Measurements from ENCODE around the gene NSD1.
"Not testable (repeated sequence)": the region's sequence is repeated elsewhere in the genome, so short reads cannot be mapped to it uniquely, and the experiment has no call there.

Gene NSD1

DNA sequence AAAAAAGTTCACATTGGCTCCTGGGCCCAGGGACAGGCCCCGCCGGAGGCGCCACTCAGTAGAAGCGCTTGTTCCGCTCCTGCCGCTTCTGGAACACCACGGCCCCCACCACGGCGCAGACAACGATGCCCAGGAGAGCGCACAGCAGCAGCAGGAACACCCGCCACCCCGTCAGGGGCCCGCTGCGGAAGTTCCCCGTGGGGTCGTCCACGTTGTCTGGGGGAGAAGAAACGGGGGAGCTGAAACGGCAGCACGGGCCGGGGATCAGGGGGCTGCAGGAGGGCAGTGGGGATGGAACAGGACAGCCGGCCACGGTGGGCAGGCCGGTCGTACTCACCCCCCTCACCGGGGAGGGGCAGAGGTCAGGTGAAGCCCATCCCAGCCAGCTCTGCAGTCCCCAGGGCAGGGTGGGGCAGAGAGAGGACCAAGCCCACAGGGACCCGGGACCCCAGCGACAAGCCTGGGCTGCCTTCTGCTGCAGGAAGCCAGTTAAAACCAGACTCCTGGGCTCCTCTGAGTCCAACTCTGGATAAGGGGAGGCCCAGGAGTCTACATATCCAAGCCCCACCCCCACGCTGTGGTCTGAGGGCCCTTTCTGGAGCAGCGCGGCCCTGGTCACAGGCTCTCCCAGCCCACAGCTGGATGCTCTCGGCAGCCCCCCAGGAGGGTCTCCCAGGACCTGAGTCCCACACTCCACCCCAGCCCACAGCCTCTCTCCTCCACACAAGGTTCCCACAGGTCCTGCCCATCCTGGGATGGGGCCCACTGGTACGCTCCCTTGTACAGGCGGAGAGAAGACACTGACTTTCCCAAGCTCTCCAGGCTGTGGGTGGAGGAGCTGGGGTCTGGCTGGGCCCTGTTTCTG is 198.7 kb downstream of the NSD1 start:
- no peak for DNase-seq

DNA sequence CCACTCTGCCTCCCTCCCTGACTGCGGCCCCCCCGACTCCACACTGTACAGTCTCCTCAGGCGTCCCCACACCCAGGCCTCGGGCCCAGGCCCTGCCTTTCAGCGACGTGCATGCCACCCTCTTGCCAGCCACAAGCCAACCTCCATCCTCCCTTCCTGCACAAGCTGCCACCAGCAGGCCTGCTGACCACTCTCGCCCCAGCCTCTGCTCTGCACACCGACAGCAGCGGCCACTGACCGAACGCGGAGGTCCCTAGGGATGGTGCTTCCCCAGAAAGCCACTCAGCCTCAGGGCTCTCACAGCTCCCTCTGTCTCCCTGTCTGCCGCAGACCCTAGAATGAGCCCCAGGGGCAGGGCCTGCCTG is 199.3 kb downstream of the NSD1 start:
- DNase-seq, result no peak

GRCh38 chr5:177333420-177334154 is 200.0 kb downstream of the NSD1 start:
- DNase-seq, result no peak

DNA sequence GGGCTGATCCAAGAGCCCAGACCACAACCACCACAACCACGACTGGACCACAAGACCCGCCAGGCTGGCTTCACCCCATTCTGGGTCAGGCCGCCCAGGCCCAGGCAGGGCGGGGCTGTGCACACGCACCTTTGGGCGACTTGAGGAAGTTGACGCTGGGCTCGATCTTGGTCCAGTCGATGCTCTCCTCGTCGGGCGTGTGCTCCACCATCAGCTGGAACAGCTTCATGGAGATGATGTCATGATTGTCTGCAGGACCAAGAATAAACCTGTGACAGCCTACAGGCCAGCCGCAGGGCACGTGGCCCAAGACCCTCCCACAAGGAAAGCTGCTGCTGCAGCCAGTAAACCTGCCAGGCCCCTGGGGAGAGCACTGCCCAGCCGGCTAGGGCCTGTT is 200.6 kb downstream of the NSD1 start:
- DNase-seq, result no peak

GRCh38 chr5:177334781-177335700 is 201.5 kb downstream of the NSD1 start:
- no peak for DNase-seq

- DNase-seq, result no peak
Measured at GRCh38 chr5:177335701-177336065, 202.1 kb downstream of the NSD1 start.

DNA sequence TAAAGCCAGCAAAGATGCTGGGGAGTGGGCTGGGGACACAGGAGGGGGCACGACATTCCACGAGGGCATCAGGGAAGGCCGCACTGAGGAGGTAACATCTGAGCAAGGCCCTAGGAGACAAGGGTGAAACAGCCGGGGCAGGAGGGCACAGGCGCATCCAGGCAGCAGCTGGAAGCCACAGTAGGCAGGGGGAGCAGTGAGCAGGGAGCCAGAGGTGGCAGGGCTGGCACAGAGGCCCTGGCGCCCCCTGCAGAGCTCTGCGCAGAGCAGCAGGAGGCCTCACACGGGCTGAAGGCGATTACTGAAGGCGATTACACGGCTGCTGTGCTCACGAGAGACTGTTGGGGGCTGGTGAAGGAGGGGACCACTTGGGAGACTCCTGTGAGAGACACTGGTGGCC is 202.5 kb downstream of the NSD1 start:
- peak in 1 of 2 experiments; percentile 59 for DNase-seq

DNA sequence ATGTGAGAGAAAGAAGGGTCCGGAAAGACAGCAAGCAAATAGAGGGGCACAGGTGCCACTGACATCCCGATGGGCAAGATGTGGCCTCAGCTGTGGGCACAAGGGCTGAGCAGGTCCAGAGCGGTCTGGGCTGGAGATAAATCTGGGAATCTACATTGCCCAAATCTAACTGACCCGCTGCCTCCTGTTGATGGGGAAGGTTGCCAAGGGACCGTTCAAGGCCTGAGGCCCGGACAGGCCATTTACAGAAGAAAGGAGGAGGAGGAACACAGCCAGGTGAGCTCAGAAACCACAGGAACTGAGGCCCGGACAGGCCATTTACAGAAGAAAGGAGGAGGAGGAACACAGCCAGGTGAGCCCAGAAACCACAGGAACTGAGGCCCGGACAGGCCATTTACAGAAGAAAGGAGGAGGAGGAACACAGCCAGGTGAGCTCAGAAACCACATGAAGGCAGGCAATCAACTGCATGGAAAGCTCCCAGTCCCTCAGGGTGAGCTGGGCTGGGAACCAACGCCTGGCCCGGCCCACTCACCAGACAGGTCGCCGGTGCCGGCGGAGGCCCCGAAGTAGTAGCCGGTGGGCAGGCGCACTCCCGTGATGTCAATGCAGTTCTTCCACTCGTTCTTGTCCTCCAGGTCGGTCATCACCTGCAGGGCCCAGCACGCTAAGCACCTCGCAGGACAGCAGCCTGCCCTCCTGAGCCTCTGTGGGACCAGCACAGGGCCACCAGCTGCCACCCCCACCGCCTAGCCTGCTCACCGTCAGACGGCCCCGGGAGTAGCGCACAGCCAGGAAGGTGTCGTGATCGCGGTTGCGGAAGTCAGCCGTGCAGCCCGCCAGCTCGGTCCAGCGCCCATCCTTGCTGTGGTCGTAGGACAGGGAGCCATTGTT is 203.3 kb downstream of the NSD1 start:
- DNase-seq, result no peak

- no peak for DNase-seq
Measured at GRCh38 chr5:177338251-177339106, 204.9 kb downstream of the NSD1 start.

DNA sequence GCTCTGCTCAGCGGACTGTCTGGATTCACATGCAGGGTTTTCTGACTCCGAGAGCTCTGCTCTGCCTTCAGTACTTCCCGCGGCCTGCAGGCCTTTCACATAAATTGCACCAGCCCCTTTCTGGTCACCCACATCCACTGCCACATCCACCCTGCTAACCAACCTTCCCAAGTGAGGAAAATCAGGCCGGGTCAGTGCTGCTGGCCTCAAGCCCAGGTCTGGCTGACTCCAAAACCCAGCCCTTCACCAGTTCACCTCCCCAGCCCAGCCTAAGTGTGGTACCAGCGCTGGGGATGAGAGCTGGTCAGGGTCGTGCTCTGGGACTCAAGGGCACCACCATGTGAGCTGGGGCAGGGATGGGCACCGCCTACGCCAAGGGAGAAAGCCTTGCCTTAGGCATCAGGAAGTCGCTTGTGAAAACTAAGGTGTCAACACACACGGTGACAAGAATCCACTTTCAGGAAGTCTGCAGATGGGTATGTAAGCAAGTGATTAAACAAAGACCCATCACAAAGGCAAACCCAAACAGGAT is 205.6 kb downstream of the NSD1 start:
- DNase-seq, result no peak

GRCh38 chr5:177343000-177343399 is 209.4 kb downstream of the NSD1 start:
- DNase-seq, result not testable (repeated sequence)

- DNase-seq, result no peak
Measured at GRCh38 chr5:177343777-177344176, 210.2 kb downstream of the NSD1 start.

- no peak for DNase-seq
Measured at GRCh38 chr5:177344891-177345290, 211.3 kb downstream of the NSD1 start.

DNA sequence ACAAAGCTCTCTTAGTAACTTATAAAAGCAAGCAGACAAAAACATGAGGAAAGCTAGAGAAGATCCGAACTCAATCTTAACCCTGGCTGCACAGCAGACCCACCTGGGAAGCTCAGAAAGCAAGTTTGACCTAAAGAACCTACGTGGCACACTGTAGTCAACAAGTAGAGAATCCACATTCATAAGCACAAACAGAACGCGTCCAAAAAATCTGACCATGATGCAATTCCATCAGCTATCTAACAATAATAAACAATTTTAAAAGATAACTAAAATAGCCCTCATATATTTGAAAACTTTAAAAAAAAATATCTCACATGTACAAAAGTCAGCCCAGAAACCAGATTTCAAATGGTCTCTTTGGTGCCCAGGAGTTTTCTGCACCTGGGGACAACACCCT is 213.2 kb downstream of the NSD1 start:
- DNase-seq, result no peak

- DNase-seq, result no peak
Measured at GRCh38 chr5:177347699-177348098, 214.1 kb downstream of the NSD1 start.

- DNase-seq, result no peak
Measured at GRCh38 chr5:177349362-177349647, 215.7 kb downstream of the NSD1 start.

- no peak for DNase-seq
Measured at GRCh38 chr5:177349762-177350161, 216.2 kb downstream of the NSD1 start.

Data from SW 1271 (cell line).